ENCODE measurements around the gene FBXW8.
"Not testable (repeated sequence)": the region's sequence is repeated elsewhere in the genome, so short reads cannot be mapped to it uniquely, and the experiment has no call there.

FBXW8 gene

GRCh38 chr12:117042171-117042842 lies 131.6 kb downstream of the FBXW8 start:
- DNase-seq, result no peak

GRCh38 chr12:117042862-117043261 lies 132.1 kb downstream of the FBXW8 start:
- DNase-seq, result no peak

- DNase-seq, result no peak
These were observed 133.6 kb downstream of the FBXW8 start for GRCh38 chr12:117044311-117044710.

DNA sequence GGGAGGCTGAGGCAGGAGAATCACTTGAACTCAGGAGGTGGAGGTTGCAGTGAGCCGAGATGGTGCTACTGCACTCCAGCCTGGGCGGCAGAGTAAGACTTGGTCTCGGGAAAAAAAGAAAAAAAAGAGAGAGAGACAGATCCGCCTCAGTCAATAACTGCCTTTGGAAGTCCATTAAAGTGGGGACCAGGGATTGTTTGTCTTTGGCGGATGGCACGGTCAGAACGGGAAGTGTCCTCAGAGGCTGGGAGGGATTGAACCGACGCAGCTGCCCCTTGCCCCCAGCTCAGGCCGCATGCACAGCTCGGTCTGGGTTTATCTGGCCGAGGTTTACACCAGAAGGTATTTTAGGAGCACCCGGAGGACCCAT lies 134.0 kb downstream of the FBXW8 start:
- no peak for DNase-seq

DNA sequence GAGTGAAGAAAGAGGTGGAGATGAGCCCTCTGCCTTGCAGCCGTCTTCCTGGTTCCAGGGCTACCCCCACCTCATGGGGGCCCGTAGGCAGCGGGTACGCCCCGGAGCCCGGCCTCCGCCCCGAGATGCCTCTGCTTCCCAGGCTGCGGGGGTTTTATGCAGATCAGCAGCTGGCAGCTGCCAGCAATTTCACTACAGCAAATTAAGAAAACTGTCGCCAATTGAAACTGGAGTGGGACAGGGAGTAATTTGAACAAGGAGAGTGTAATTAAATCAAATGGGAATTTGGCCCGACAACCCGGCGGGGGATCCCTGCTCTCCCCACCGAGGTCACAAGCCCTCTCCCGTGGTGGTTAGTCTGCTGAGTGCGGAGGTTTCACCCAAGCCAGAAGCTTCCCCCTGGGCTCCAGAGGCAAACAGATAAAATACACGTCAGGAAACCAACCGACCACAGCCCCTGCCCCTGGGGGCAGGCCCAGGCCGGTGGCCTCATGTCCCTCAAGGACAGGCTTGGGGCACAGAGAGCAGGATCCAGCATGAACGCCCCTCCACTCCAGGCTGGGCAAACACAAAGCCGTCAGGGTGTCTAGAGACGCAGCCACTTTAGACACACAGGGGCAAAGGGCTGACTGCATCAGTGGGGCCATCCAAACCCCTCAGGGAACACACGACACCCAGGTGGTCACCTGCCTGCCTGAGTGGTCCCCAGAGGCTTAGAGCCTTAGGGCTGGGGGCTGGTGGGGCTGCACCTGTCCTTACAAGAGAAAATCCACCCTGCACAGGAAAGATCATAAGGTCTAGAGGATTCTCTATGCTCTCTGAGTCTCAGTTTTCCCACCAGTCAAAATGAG lies 134.6 kb downstream of the FBXW8 start:
- no peak for DNase-seq

DNA sequence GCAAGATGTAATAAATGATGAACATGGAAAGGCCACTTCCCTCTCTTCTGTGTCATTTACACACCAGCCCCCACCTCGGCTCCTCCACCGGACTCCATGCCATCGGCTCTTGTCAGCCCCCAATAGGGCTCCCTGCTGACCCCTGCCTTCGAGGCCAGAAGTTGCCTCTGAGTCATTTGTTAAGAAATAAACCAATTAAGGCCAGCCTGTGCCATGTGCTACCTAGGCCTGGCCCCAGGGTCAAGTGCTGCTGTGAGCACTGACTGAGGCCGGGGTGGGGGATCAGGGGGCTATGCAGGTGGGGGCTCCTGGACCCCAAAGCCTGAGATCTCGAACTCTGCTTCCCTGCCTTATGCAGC lies 135.2 kb downstream of the FBXW8 start:
- no peak for DNase-seq

DNA sequence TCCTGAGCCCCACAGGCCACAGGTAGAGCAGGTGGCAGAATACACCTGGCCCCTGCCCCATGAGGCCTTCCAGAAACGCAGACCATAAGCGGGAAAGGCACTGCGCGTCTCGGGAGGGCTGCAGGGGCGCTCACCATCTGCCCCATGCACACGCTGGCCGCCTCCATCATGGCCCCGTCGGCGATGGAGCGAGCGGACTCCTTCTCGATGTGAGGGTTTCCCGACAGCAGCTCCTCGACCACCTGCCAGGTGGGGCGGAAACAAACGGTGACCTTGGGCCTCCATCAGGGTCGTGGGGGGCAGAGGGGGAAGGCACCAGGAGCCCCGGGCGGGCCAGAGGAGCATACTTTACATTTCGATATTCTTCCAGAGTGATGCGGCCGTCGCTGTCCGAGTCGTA lies 135.7 kb downstream of the FBXW8 start:
- DNase-seq, result no peak

GRCh38 chr12:117046861-117047530 lies 136.2 kb downstream of the FBXW8 start:
- no peak for DNase-seq

DNA sequence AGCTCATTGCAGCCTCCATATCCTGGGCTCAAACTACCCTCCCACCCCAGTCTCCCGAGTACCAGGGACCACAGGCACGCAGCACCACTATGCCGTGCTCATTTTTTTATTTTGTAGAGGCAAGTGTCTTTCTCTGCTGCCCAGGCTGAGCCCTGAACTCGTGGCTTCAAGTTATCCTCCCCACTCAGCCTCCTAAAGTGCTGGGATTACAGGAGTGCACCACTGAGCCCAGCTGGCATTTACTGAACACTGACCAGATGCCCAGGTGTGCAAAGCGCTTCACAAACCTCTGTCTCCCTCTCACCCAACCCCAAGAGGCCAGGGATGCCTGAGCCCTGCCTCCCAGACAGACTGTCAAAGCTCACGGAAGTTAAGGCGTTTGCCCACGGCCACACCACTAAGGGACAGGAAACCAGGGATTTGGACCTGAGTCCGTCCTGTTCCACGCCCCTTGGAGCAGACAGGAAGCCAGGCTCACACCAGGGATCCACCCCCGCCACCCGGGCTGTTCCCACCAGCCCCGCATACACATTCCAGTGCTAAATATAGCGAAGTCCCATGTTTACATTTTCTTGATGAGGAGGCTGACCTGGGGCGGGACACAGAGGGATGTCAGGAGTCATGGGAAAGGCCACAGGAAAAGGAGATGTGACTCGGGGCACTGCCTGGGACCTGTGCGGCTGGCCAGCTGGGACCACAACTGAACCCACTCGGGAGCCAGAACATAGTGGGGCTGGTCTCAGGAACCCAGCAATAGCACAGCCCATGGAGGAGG lies 137.2 kb downstream of the FBXW8 start:
- DNase-seq, result no peak

DNA sequence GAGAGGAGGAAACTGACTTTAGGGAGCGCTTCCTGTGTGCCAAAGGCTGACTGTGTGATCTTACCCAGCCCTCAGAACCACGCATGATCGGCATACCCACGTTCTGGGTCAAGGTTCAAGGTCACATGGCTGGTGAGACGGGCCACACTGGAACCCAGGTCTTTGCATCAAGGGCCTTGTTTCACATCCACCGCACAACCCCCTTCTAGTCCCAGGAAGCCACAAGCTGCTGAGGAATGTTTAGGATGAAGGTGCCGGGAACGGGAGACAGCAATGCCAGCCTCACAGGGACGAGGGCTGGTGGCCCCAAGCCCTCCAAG lies 137.8 kb downstream of the FBXW8 start:
- DNase-seq, result no peak

- DNase-seq, result no peak
These were observed 138.5 kb downstream of the FBXW8 start for GRCh38 chr12:117049295-117049694.

DNA sequence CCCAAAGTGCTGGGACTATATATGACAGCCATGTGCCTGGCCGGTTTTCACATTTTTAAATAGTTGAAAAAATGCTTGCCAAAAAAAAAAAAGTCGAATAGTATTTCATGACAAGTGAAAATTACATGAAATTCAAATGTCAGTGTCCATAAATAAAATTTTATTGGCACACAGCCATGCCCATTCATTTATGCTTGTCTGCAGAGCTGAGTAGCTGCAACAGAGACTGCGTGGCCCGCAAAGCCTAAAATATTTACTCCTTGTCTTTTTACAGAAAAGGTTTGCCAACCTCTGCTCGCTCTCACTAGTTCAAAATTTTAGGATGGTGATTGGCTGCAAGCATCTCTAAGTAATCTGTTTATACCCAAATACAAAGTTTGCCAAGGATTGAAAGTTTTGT lies 139.3 kb downstream of the FBXW8 start:
- DNase-seq, result no peak

- no peak for DNase-seq
These were observed 140.6 kb downstream of the FBXW8 start for GRCh38 chr12:117051380-117051779.

DNA sequence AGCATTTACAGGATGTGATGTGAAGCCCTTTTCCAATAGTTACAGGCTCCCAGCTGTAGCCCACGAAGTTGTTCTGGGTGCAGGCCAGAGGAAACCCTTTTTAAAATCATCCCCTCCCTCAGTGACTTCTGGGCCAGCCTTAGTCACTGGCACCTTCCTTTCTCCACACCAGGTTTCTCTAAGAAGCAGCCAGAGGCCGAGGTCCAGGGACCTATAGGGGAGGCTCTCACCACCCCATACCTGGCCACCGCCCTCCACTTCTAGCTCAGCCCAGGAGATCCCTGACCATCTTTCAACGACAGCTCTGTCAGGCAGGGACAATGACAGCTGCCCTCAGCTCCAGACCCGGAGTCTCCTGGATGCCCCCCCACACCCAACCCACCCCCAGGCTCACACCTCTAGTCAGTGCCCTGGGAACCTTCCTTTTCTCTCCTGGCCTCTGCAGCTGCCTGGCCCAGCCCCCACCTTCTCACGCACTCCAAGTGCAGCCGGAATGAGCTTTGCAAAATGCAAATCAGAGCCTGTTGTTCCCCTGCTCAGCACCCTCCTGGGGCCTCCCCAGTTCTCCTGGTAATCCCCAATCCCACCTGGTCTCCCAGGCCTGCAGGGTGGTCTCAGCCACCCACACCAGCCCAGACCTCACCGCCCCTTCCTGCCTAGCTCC lies 141.8 kb downstream of the FBXW8 start:
- DNase-seq, result no peak

GRCh38 chr12:117053050-117053400 lies 142.3 kb downstream of the FBXW8 start:
- no peak for DNase-seq

DNA sequence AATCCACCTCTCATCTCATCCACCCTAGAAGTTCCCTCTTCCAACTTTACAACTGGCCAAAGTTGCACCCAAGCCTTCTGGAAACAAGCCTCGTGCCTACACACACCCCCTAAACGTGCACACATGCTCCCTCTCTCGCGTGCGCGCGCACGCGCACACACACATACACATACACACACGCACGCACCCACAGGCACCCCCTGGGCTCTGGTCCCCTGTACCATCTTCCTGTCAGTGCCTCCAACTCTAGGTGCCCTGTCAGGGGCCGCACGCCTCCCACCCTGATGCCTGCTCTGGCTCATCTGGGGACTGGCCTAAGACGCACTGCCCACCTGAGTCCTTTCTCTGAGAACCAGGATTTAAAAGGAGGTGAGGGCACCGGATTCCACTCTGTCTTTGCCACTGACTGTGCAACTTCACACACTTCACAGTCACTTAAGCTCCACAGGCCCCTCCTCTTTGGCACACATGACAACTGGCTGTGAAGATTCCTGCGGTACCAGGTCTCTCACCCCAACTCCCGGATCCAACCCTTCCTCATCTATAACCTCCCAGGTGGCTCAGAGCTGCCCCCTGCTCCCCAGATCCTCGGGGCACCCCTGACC lies 142.9 kb downstream of the FBXW8 start:
- DNase-seq, result no peak

DNA sequence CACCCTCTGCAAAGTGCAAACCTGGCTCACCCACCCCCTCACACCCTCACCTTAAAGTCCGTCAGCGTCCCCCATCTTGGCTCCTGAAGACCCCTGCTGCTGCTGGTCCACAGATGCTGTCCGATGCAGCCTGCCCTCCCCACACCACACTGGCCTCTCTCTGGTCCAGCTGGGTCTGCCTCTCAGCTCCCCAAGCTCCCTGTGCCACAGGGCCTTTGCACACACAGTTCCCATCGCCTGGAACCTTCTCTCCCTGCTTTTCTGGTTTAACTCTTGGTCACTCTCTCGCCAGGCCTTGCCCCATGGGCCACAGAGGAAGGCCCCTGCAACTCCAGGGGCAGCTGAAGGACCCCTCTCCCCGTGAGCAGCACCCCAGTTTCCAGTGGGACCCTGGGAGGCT lies 143.5 kb downstream of the FBXW8 start:
- DNase-seq, result no peak

DNA sequence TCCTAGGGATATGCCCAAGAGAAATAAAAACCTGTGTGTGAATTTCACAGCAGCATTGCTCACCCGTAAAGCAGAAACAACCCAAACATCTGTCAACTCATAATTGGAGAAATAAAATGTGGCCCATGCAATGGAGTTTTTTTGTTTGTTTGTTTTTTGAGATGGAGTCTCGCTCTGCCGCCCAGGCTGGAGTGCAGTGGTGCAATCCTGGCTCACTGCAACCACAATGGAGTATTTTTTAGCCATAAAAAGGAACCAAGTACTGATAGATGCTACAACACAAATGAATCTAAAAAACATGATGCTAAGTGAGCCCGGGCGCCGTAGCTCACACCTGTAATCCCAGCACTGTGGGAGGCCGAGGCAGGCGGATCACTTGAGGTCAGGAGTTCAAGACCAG lies 146.9 kb downstream of the FBXW8 start:
- not testable (repeated sequence) for DNase-seq

DNA sequence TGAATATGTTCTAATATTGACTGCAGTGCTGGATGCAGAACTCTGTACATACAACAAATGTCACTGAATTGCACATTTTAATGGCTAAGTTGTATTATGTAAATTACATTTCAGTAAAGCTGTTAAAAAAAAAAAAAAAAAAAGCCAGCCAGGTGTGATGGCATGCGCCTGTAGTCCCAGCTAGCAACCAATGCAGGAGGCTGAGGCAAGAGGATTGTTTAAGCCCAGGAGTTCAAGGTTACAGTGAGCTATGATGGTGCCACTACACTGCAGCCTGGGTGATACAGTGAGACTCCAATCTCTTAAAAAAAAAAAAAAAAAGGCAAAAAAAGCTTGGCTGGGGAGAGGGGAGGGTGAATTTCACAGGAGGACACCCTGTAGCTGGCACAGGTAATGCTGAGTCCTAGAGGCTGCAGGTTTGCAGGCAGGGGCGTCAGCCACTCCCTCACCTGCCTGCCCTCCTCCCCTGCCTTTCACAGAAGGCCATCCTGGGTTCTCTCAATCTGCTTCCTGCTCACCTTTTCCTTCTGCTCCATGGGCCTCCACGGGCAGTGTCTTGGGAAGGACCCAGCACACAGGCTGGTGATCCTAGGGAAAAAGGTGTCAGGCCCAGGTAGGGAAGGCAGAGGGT lies 147.8 kb downstream of the FBXW8 start:
- DNase-seq, result no peak

GRCh38 chr12:117059156-117059555 lies 148.4 kb downstream of the FBXW8 start:
- no peak for DNase-seq

GRCh38 chr12:117060246-117060928 lies 149.6 kb downstream of the FBXW8 start:
- DNase-seq, result no peak

GRCh38 chr12:117060929-117061305 lies 150.2 kb downstream of the FBXW8 start:
- no peak for DNase-seq

All from activated CD4-positive, alpha-beta T cell treated with anti-CD3 and anti-CD28 coated beads, Interleukin-2, amount 50 U/mL, for 16 hours (primary cell).